Measurements from ENCODE around the gene CD99L2.

- TF ChIP-seq CTCF (IDR thresholded peaks at IDR 0.05) (no peak), POLR2AphosphoS5 (IDR thresholded peaks at IDR 0.05) (no peak), POLR2A (IDR thresholded peaks at IDR 0.05) (no peak)
Measured at GRCh38 chrX:150805736-150806135, 92.7 kb downstream of the CD99L2 start.

Measured in gastroesophageal sphincter (tissue), 3 donors.